HG03442 (cell line): Measurements from ENCODE around the gene CDRT4.

Experiments used
- ATAC-seq: cut with Tn5 transposase; IDR thresholded peaks from one replicate; pipeline ENCODE4 v1.9.1; 2021; ENCODE audit warnings: mild to moderate bottlenecking, moderate library complexity; ENCODE audit not compliant: unreplicated experiment

CDRT4 gene

GRCh38 chr17:15397620-15398019 is 69.8 kb downstream of the CDRT4 start:
- no peak for ATAC-seq

- no peak for ATAC-seq
Observed at GRCh38 chr17:15395091-15395490, 72.3 kb downstream of the CDRT4 start.

- no peak for ATAC-seq
Observed at GRCh38 chr17:15393414-15393813, 74.0 kb downstream of the CDRT4 start.

- ATAC-seq: no peak
Observed at GRCh38 chr17:15392326-15392741, 75.1 kb downstream of the CDRT4 start.

- no peak for ATAC-seq
Observed at GRCh38 chr17:15388356-15389041, 78.9 kb downstream of the CDRT4 start.

DNA sequence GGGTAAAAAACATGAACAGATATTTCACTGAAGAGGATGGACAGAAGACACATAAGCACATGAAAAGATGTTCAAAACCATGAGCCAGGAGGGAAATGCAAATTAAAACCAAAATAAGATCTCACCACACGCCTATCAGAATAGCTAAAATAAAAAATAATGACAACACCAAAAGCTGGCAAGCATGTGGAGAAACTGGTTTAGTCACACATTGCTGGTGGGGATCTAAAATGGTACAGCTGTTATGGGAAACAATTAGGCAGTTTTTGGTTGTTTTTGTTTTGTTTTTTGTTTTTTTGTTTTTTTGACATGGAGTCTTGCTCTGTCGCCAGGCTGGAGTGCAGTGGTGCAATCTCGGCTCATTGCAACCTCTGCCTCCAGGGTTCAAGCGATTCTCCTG is 81.3 kb downstream of the CDRT4 start:
- ATAC-seq: no peak
